ENCODE measurements around the gene PEX11B. TPM values are rescaled to one million over a fixed set of nuclear protein-coding genes. Genes with fewer than 3 reads are reported as not detected.

The PEX11B gene
- total RNA-seq, 2 experiments from 2014 or later: 36.9 to 44.6 TPM

DNA sequence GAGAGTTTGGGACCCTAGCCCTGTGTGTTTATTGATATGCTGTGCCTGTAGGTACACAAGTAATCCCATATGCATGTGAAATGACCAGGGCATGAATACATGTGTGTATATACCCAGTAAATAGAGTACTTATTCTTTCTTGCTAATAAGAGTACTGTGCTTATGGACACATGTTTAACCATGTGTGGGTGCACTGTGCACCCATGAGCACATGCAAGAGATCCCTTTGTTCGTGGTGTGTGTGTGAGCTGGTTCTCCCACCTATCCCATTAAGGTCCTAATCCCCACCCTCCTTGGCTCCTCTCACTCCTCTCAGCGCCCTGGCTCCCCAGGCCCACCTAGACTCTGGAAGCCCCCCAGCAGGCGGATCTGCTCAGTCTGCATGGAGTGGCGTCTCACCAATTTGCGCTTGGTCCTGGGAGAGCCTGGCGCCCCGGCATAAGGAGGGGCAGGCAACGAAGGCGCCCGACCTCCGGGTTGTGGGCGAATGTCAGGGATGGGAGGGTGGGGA, 41.5 kb upstream of the PEX11B start:
- Mint-ChIP-seq H3K4me1 (peaks cover 77% of the 10 kb centered on the region), H3K27ac (no peak overlapping the region), H3K9me3 (no peaks in the 10 kb centered on the region), H3K36me3 (ENCODE audit: low read depth) (peaks cover 2% of the 10 kb centered on the region), H3K4me3 (peak overlapping the region; percentile 14), H3K27me3 (peaks cover 4% of the 10 kb centered on the region)
- ChIA-PET CTCF (no interaction called here), POLR2A (interaction anchor here (1.1 kb wide), 1 partner anchor 495 kb away, joined by 6 read pairs; no protein-coding TSS in a partner anchor)
- DNase-seq: no peak

DNA sequence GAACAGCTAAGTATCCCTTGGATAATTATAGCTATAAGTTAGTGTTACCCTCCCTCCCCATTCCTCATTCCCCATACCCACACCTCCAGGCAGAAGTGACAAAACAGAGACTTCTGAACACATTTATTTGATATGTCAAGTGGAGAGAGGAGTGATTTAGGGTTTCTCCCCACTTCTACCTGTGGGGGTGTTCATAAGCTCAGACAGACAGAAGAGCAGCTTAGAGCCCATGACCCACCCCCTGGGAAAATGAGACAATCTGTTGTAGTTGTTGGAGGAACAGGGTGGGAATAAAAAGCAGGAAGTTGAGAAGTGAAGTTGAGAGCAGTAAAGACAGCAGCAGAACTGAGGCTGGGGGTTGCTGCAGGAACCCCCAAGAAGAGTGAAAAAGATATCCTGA, 40.8 kb upstream of the PEX11B start:
- Mint-ChIP-seq H3K4me3 (no peak overlapping the region), H3K27me3 (peaks cover 4% of the 10 kb centered on the region), H3K36me3 (ENCODE audit: low read depth) (peaks cover 2% of the 10 kb centered on the region), H3K4me1 (peaks cover 82% of the 10 kb centered on the region), H3K9me3 (no peaks in the 10 kb centered on the region), H3K27ac (no peak overlapping the region)
- no peak for DNase-seq
- ChIA-PET POLR2A (interaction anchor here (1.4 kb wide), 1 partner anchor 20 kb away, joined by 3 read pairs; no protein-coding TSS in a partner anchor), CTCF (interaction anchor here (1.1 to 2.2 kb wide), 4 partner anchors 18 to 57 kb away, joined by 3 to 7 read pairs (median 4); no protein-coding TSS in a partner anchor)

DNA sequence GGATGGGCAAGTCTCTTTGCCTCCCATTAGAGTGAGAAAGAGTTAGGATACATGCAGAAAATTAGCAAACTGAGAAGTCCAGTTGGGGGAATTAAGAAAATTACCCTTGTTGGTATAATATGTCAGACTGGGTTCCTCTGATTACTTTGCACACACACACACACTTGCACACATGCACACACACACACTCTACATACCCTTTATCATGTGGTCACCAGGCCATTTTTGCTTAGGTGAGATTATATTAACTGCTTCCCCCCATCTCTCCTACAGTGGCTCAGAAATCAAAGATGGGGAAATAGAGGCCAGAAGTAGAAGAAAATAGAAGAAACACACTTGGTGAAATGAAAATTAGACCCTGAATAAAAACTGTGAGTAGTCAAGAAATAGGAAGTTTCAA, 40.2 kb upstream of the PEX11B start:
- ChIA-PET POLR2A (interaction anchor here (1.3 to 1.4 kb wide), 2 partner anchors 21 to 31 kb away, joined by 3 to 7 read pairs; partner anchors contain the start of gene RBM8A), CTCF (interaction anchor here (0.8 to 2.2 kb wide), 8 partner anchors 8 to 57 kb away, joined by 3 to 7 read pairs (median 3); partner anchors contain the start of gene PEX11B)
- H3K4me3 Mint-ChIP-seq: no peak overlapping the region
- H3K36me3 Mint-ChIP-seq (ENCODE audit: low read depth): peaks cover 2% of the 10 kb centered on the region
- H3K27ac Mint-ChIP-seq: no peak overlapping the region
- no peak for DNase-seq
- H3K9me3 Mint-ChIP-seq: no peaks in the 10 kb centered on the region
- peaks cover 82% of the 10 kb centered on the region for H3K4me1 Mint-ChIP-seq
- peaks cover 4% of the 10 kb centered on the region for H3K27me3 Mint-ChIP-seq

DNA sequence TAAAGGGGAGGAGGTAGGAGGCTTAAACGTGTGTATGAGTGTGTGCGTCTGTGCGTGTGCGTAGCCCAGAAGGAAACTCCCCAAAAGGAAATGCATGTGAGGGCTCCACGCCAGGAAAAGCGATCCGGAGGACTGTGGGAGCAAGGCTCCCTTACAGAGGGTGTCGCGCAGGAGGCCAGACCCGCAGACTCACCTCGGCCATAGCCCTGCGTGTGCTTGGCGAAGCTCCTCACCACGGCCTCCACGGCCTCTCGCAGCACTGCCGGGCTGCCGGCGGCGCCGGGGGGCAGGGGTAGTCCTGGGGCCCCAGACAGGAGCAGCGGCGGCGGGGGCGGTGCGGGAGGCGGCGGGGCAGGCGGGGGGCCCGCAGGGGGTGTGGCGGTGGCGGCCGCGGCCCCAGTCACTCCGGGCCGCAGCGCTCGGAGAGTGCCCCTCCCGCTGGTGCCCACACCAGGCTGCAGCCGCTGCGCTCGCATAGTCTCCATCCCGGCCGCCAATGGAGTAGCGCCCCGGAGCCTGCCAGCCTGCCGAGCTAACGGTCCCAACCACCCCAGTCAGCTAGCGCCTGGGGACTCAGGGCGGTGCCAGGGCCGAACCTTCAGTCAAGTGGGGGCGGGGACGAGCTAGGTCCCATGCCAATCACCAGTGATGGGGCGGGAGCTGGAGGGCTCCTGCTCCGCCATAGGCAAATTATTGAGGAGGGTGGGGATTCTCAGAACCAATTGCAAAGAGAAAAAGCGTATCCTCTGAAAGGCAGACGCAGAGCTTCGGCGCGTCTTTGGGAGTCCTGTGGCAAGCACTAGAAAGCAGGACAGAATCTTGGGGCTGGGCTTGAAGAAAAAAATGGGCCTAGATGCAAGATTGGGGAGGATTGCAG, 39.2 kb upstream of the PEX11B start, which contains the start of gene LIX1L:
Gene LIX1L, minus strand, starts transcription at position 575 of the 877 bp plus-strand sequence. Its CDS starts 90 bp downstream, at position 485.
- peaks cover 78% of the 10 kb centered on the region for H3K4me1 Mint-ChIP-seq
- peaks cover 4% of the 10 kb centered on the region for H3K27me3 Mint-ChIP-seq
- ChIA-PET CTCF (interaction anchor here (0.6 to 2.2 kb wide), 16 partner anchors 8 to 111 kb away, joined by 3 to 7 read pairs (median 3); partner anchors contain the start of genes ANKRD35 and PEX11B), POLR2A (interaction anchor here (0.5 to 1.4 kb wide), 5 partner anchors 22 to 79 kb away, joined by 3 to 7 read pairs (median 3); partner anchors contain the start of genes PEX11B and RBM8A)
- H3K27ac Mint-ChIP-seq: peak within 1 kb of the TSS; percentile 90
- peak within 1 kb of the TSS; percentile 79 for H3K4me3 Mint-ChIP-seq
- H3K36me3 Mint-ChIP-seq (ENCODE audit: low read depth): peaks cover 7% of the 10 kb centered on the region
- no peaks in the 10 kb centered on the region for H3K9me3 Mint-ChIP-seq
- peak; percentile 97 for DNase-seq

DNA sequence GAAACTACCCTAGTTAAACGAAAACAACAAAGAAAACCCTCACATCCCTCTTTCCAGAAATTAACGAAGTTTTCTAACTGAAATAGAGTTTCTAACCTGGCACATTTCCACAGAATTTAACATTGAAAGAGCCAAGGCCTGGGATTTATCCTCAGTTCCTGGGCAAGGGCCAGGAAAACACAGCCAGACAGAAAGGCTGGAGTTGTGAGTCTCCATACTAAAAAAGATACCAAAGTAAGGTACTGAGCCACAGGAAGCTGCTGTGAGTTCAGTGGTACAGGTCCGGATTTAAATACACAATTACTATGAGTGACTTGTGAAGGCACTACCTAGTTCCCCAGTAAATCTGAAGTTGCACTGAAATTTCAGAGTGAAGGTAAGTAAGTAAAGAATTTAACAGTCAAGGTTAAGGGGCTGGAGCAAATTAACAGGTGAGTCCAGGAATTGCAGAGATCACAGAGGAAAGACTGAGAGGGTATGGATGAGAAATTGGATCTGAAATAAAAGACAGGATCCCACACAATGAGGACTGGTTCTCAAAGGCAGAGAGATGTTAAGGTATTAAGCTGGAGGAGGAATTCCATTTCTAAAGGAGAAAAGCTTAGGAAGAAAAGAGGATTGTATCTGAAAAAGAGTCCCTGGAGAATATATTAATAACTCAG, 38.4 kb upstream of the PEX11B start:
- H3K27me3 Mint-ChIP-seq: peaks cover 4% of the 10 kb centered on the region
- ChIA-PET POLR2A (no interaction called here), CTCF (interaction anchor here (0.6 to 1.3 kb wide), 4 partner anchors 8 to 75 kb away, joined by 3 to 5 read pairs (median 4); no protein-coding TSS in a partner anchor)
- H3K27ac Mint-ChIP-seq: peak overlapping the region; percentile 90
- H3K36me3 Mint-ChIP-seq (ENCODE audit: low read depth): peaks cover 9% of the 10 kb centered on the region
- DNase-seq: no peak
- H3K4me3 Mint-ChIP-seq: peak overlapping the region; percentile 79
- no peaks in the 10 kb centered on the region for H3K9me3 Mint-ChIP-seq
- peaks cover 77% of the 10 kb centered on the region for H3K4me1 Mint-ChIP-seq

DNA sequence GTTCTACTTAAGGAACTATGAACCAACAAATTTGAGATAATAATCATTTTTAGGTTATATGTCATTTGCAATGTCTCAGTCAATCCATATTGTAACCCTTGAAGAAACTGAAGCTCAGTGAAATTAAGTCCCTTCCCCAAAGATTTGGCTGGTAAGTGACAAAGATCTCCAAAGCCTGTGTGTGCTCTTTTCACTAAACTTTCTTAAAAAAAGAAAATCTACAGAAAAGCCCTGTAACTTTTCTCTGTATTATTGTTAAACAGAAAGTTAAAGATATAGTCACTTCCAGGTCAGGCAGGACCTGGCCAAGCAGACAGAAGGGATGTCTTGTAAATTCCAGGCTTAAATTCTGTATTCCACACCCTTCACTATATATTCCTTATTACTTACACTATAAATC, 37.8 kb upstream of the PEX11B start:
- ChIA-PET CTCF (no interaction called here), POLR2A (no interaction called here)
- Mint-ChIP-seq H3K4me1 (peaks cover 77% of the 10 kb centered on the region), H3K27me3 (peaks cover 4% of the 10 kb centered on the region), H3K36me3 (ENCODE audit: low read depth) (peaks cover 9% of the 10 kb centered on the region), H3K9me3 (no peaks in the 10 kb centered on the region), H3K4me3 (peak overlapping the region; percentile 79), H3K27ac (peak overlapping the region; percentile 90)
- no peak for DNase-seq

DNA sequence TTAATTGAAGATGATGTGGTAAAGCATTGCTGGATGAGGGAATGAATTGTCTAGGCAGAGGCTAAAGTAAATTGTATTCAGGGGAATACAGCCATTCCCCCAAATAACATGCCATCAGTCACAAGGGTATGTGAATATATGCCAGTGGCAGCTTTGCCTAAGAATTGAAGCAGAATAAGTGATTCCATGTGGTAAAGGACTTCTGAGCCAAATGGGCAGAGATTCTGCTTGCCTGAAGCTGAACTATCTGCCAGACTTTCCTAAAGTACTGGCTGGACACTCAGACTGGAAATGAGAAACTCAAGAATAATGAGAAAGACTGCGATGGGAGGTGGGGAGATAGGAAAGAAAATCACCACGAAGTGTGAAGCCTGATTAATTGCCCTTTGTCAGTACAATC, 36.9 kb upstream of the PEX11B start:
- peak overlapping the region; percentile 11 for H3K4me3 Mint-ChIP-seq
- DNase-seq: no peak
- H3K27me3 Mint-ChIP-seq: peaks cover 4% of the 10 kb centered on the region
- POLR2A ChIA-PET: interaction anchor here (0.5 kb wide), 1 partner anchor 17 kb away, joined by 3 read pairs; no protein-coding TSS in a partner anchor
- no peak overlapping the region for H3K27ac Mint-ChIP-seq
- H3K4me1 Mint-ChIP-seq: peaks cover 80% of the 10 kb centered on the region
- H3K9me3 Mint-ChIP-seq: no peaks in the 10 kb centered on the region
- peaks cover 12% of the 10 kb centered on the region for H3K36me3 Mint-ChIP-seq (ENCODE audit: low read depth)
- CTCF ChIA-PET: interaction anchor here (1.0 kb wide), 1 partner anchor 11 kb away, joined by 5 read pairs; no protein-coding TSS in a partner anchor

DNA sequence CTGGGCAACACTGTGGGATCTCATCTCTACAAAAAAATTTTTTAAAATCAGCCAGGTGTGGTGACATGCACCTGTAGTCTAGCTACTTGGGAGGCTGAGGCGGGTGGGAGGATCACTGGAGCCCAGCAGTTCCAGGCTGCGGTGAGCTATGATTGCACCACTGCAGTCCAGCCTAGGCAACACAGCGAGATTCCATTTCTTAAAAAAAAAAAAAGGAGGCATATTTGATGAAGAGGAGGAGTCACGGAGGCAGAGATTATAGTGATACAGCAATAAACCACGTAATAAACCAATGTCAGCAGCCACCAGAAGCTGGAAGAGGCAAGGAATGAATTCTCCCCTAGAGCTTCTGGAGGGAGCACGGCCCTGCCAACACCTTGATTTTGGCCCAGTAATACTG, 35.3 kb upstream of the PEX11B start:
- no peak overlapping the region for H3K27ac Mint-ChIP-seq
- ChIA-PET CTCF (interaction anchor here (0.6 to 1.9 kb wide), 4 partner anchors 12 to 44 kb away, joined by 3 to 8 read pairs (median 4); partner anchors contain the start of gene RBM8A), POLR2A (interaction anchor here (0.7 kb wide), 1 partner anchor 1952 kb away, joined by 4 read pairs; no protein-coding TSS in a partner anchor)
- H3K27me3 Mint-ChIP-seq: no peaks in the 10 kb centered on the region
- no peaks in the 10 kb centered on the region for H3K9me3 Mint-ChIP-seq
- H3K36me3 Mint-ChIP-seq (ENCODE audit: low read depth): peaks cover 18% of the 10 kb centered on the region
- peaks cover 75% of the 10 kb centered on the region for H3K4me1 Mint-ChIP-seq
- H3K4me3 Mint-ChIP-seq: no peak overlapping the region
- no peak for DNase-seq

DNA sequence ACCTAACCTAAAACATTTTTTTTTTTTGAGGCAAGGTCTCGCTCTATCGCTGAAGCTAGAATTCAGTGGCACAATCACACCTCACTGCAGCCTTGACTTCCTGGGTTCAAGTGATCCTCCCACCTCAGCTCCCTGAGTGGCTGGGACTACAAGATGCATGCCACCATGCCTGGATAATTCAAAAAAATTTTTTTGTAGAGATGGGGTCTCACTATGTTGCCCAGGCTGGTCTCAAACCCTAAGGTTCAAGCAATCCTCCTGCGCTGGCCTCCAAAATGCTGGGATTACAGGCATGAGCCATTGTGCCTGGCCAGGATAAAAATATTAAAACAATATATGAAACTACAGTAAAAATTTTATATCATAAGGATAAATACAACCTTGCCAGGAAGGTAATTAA, 34.4 kb upstream of the PEX11B start:
- no peak overlapping the region for H3K27ac Mint-ChIP-seq
- ChIA-PET CTCF (no interaction called here), POLR2A (no interaction called here)
- H3K27me3 Mint-ChIP-seq: no peaks in the 10 kb centered on the region
- DNase-seq: no peak
- H3K4me1 Mint-ChIP-seq: peaks cover 66% of the 10 kb centered on the region
- no peaks in the 10 kb centered on the region for H3K9me3 Mint-ChIP-seq
- peaks cover 18% of the 10 kb centered on the region for H3K36me3 Mint-ChIP-seq (ENCODE audit: low read depth)
- H3K4me3 Mint-ChIP-seq: no peak overlapping the region

DNA sequence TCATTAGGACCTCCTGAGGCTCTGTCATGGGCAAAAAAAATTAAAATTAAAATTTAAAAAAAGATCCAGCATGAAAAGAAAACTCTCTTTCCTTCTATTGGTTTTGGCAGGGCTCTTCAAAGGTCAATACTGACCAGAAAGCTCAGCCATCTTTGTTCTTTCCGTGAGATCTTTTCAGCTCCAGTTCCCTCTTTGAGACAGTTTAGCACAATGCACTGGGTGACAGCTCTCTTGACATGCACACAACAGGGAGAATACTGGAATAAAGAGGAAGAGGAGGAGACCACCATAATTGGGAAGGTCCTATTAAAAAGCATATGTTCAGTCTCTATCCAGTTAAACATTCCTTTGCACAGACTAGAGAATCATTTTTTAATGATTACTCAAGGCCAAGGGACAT, 33.0 kb upstream of the PEX11B start:
- CTCF ChIA-PET: no interaction called here
- POLR2A ChIA-PET: no interaction called here
- no peak overlapping the region for H3K27ac Mint-ChIP-seq
- H3K36me3 Mint-ChIP-seq (ENCODE audit: low read depth): peaks cover 23% of the 10 kb centered on the region
- no peak for DNase-seq
- H3K27me3 Mint-ChIP-seq: no peaks in the 10 kb centered on the region
- H3K4me1 Mint-ChIP-seq: peaks cover 60% of the 10 kb centered on the region
- H3K4me3 Mint-ChIP-seq: no peak overlapping the region
- H3K9me3 Mint-ChIP-seq: no peaks in the 10 kb centered on the region

DNA sequence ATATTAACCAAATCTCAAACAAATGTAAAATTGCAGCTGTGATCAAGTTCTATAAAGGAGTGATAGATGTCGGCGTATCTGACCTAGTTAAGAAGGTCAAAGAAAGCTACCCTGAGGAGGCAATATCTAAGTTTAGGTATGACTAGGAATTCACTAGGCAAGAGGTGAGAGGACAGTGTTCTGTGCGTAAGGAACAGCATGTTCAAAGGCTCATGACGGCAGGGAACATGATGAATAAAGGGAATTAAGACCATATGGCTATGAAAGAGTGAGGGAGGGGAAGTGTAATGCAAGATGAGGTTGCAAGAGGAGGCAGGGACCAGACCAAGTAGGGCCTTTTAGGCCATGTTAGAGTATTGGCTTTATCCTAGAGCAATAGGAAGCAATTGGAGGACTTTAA, 30.7 kb upstream of the PEX11B start:
- H3K36me3 Mint-ChIP-seq (ENCODE audit: low read depth): peaks cover 29% of the 10 kb centered on the region
- no peaks in the 10 kb centered on the region for H3K9me3 Mint-ChIP-seq
- no peaks in the 10 kb centered on the region for H3K27me3 Mint-ChIP-seq
- peaks cover 38% of the 10 kb centered on the region for H3K4me1 Mint-ChIP-seq
- H3K27ac Mint-ChIP-seq: no peak overlapping the region
- H3K4me3 Mint-ChIP-seq: no peak overlapping the region
- POLR2A ChIA-PET: no interaction called here
- DNase-seq: no peak
- CTCF ChIA-PET: interaction anchor here (1.2 kb wide), 1 partner anchor 8 kb away, joined by 3 read pairs; the partner anchor contains the start of gene LIX1L

DNA sequence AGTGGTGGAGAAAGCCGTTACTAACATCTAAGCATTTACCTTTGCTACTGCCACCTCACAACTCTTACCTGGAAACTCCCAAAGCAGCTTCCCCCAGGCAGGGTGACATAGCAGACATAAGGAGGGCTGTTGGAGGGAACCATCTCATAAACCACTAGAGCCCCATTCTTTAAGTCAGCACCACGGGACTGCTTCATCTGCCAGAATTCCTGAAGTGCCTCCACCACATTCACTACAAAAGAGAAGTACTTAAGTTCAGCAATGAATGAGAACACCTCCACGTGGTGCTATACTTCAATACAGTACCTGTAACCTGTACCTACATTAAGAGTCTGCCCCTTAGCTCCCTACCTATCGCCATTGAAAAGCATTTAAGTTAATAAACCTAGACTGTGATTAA, 29.0 kb upstream of the PEX11B start:
- Mint-ChIP-seq H3K27ac (no peak overlapping the region), H3K36me3 (ENCODE audit: low read depth) (peaks cover 32% of the 10 kb centered on the region), H3K4me1 (peaks cover 29% of the 10 kb centered on the region), H3K9me3 (no peaks in the 10 kb centered on the region), H3K4me3 (no peak overlapping the region), H3K27me3 (no peaks in the 10 kb centered on the region)
- CTCF ChIA-PET: no interaction called here
- POLR2A ChIA-PET: no interaction called here
- no peak for DNase-seq
